HG03520 (cell line): ENCODE data around the gene CFAP74.
"Not testable (repeated sequence)": the region's sequence is repeated elsewhere in the genome, so short reads cannot be mapped to it uniquely, and the experiment has no call there.

ENCODE experiments used
- ATAC-seq: cut with Tn5 transposase; IDR thresholded peaks from one replicate; pipeline ENCODE4 v1.9.1; 2021; ENCODE audit warnings: mild to moderate bottlenecking, moderate library complexity; ENCODE audit not compliant: unreplicated experiment

The CFAP74 gene

DNA sequence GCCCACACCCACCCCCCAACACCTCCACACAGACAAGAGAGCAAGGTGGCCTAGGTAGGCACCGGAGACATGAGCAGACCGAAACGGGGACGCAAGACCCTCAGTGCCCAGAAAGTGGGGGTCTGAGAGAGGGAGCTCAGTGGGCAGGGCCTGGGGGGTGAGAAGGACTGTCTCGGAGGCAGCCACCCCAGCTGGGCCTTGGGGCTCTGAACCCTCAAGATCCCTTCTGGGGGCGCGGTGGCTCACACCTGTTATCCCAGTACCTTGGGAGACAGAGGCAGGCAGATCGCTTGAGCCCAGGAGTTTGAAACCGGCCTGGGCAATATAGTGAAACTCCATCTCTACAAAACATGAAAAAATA lies 103.6 kb downstream of the CFAP74 start:
- ATAC-seq: no peak

GRCh38 chr1:1899266-1899966 lies 104.2 kb downstream of the CFAP74 start:
- no peak for ATAC-seq

- ATAC-seq: no peak
These were observed 105.2 kb downstream of the CFAP74 start for GRCh38 chr1:1898246-1898933.

DNA sequence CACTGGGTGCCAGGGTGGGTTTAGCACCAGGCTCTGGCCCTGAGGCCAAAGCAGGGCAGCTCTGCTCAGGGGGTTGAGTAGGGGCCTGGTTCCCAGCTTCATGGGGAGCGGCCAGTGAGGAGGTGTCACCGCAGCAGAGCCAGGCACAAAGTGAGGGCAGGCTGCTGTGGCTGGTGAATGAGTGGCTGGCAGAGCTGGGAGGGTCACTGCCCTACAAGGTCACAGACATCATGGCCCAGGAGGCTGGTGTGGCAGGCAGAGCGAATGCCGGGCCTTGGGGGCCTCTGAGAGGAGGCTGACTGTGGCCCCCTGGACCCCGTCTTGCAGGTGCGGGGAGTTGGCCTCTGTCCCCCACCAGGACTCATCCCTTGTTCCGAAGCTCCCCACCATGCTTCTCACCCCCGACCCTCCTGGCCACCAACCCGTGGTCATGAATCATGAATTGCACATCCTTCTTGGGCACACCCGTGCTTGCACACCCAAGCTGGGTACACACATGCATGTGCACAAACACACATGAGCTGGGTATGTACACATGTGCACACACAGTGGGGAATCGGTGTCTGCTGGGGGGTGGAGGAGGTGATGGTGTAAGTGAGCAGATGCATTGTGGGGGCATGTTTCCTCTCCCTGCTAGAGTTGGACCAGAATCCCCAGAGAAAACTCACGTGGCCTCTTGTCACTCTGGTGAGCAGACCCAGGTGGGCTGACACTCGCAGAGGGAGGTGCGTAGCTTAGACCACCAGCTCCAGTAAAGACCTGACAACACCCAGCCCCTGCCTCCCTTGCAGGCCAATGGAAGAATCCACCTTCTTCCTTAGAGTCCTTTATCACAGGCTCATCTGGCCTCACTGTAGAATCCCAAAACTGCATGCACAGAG lies 107.9 kb downstream of the CFAP74 start:
- no peak for ATAC-seq

- no peak for ATAC-seq
These were observed 108.5 kb downstream of the CFAP74 start for GRCh38 chr1:1895060-1895418.

GRCh38 chr1:1894354-1895059 lies 109.1 kb downstream of the CFAP74 start:
- ATAC-seq: no peak

DNA sequence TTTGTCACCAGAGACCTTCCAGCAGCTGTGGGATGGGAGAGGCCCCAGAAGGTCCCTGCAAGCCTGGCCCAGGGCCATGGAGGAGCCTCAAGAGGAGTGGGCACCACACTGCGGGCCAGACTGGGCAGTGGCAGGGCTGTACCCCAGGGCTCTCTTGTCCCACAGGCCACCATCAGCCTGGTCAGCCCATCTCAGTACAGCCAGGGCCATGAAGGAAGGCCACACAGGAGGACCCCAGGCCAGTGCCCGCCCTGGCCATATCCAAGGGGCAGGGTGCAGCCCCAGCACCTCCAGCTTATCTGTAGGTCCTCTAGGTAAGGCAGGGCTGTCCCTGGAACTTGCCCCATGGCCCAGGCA lies 109.6 kb downstream of the CFAP74 start:
- ATAC-seq: no peak

GRCh38 chr1:1893291-1893985 lies 110.1 kb downstream of the CFAP74 start:
- ATAC-seq: no peak

DNA sequence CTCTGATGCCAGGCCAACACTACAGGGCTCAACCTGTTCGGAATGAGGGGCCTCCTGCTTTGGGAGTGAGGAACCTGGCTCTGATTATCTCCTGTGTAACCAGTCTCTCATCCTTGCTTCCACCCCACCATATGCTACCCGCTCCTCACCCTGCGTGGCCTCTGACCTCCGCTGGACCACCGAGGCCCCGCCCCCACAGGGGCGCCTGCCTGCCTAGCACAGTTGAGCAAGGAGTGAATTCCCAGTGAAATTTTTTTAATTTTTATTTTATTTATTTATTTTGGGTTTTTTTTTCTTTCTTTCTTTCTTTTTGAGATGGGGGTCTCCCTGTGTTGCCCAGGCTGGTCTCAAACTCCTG lies 110.8 kb downstream of the CFAP74 start:
- no peak for ATAC-seq

DNA sequence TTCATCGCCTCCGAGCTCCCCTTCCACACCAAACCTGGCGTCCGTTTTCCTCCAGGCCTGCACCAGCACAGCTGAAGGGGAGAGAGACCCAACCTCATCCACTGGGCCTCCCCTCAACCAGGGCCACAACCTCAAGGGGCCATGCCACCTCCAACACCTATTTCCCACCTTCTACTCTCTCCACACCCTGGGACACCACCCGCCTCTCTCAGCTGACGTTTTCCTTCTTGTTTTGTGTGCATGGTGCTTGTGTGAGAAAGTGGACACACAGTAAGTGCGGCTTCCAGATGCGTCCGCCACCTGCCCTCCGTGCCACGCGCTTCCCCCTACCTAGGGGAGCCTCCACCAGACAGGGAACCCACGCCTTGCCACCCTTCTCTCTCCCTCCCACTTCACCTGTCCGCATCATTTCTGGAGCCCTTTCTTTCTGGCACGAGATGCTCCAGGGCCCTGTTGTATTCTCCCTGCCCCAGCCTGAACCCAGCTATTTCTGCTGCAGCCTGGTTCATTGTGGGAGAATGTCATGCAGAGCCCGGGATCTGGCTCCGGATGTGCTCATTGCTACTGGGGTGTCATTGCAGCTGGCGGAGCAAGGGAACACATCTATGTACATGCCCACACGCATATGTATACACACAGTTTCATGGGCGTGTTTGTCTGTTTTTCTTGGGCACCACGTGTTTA lies 111.4 kb downstream of the CFAP74 start:
- ATAC-seq: no peak

DNA sequence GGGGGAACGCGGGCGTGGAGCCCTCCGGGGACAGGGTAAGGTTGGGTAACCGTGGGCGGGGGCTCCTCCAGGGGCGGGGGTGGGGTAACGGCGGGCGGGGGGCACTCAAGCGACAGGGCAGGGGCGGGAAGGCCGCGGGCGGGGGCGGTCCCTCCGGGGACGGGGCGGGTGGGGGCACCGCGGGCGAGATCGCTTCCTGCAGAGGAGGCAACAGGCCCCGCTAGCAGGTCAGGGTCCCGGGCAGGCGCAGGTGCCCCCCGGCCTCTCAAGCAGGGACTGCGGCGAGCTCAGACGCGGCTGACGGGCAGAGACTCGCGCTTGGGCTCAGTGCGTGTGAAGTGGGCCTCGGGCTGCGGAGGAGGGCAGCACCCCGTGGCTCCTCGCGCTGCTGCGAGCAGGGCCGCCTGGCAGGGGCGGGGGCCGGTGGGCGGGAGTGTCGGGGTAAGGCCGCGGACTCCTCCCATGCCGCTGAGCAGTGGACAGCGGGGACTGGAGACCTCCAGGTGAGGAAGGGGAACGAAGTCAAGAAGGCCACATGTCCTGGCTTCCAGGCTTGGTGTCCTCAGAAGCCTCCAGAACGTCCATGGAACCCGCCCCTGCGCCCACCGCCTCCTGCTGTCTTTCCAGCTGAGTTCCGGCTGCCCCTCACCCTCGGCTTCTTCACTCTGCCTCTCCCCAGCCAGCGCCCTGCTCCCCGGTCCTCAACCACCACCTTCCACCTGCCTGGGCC lies 112.1 kb downstream of the CFAP74 start:
- ATAC-seq: peak; percentile 25

DNA sequence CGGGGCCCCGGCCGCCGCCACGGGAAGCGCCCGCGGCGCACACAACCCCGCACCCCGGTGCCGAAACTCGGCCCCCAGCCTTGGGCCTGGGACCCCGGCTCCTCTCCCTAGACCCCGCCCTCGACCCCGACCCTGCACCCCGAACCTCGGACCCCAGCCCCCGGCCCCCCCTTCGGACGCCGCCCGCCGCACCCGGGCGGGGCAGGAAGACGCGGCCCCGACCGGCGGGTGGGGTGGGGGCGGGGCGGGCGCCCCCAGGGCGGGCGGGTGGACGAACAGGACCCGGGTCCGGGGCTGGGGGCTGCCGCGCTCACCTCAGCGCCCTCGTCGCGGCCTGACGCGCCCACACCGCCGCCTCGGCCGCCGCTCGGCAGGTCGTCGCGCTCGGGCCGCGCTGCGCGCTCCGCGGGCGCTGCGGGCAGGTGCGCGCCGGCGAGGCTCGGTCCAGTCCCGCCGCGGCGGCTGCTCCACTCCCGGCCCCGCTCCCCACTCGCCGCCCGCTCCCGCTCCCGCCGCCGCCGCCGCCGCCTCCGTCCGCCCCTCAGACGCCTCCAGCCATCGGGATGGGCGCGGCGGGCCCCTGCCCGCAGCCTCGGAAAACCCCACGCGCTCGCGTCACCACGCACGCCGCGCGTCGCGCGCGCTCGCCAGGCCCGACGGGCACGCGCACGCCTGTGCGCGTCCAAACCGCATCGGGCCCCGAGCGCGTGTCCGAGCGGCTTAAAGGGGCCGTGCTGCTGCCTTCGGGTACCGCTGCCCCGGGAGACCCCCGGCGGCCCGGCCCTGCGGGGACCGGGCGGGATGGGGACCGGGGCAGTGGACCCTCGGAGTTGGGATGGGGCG lies 112.9 kb downstream of the CFAP74 start, which contains the start of gene GNB1:
TSS of gene GNB1 (minus strand) at position 582 of the 843 bp plus-strand sequence. CDS start 65,634 bp downstream, outside the sequence.
- peak; percentile 59 for ATAC-seq

DNA sequence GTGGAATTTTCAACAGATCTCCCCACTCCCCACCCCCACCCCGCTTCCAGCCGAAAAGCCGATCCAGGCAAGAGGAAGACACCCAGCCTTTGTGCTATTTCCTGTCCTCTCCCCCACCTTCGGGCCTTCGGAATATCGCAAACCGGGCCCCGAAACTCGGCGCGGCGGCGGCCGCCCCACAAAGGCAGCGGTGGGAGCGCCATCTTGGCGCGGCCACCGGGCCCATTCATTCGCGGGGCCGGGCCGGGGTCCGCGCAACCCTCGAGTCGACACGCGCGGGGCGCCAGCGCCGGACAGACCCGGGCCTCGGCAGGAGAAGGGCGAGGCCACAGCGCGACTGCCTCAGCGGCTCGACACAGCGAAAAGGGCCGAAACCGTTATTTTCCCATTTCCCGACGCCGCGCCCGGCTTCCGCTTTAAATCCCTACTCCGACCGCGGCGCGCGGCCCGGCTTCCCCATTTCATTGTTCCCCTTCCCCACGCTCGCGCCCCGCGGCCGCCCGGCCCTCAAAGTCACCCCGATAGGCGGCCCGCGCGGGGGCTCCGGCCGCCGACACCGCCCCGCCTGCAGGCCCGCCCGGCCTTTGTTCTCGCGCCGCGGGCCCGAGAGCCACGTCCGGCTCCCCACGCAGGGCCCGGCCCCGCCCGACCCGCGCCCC lies 113.6 kb downstream of the CFAP74 start:
- ATAC-seq: peak; percentile 23

- no peak for ATAC-seq
These were observed 114.4 kb downstream of the CFAP74 start for GRCh38 chr1:1889090-1889750.

DNA sequence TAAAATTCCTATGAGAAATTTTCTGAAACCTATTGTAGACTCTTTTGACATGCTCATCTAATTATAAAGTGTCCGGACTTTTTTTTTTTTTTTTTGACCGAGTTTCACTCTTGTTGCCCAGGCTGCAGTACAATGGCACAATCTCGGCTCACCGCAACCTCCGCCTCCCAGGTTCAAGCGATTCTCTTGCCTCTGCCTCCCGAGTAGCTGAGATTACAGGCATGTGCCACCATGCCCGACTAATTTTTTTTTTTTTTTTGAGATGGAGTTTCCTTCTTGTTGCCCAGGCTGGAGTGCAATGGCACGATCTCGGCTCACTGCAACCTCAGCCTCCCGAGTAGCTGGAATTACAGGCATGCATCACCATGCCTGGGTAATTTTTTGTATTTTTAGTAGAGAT lies 119.7 kb downstream of the CFAP74 start:
- ATAC-seq: not testable (repeated sequence)

GRCh38 chr1:1883092-1883873 lies 120.3 kb downstream of the CFAP74 start:
- ATAC-seq: no peak

DNA sequence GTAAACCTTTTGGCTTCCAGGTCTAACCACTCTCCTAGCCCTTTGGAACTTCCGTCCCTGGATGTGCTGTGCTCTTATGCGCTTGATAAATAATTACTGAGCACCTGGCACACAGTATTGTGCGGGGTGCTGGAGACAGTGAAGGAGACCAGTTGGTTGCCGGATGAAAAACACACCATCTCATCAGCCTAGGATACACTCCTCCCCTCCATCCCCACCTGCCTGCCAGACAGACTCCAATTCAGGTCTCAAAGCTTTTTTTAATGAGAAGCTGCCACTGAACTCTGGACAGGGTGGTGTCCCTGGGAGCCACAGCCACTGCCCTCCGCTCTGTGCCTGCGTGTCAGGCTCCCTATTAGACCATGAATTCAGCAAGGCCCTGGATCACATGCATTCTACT lies 121.9 kb downstream of the CFAP74 start:
- ATAC-seq: no peak
